GM12878 (cell line): ENCODE results near the gene MLN.

ENCODE experiments used
- BACH1 ChIP-seq: fragments of 450-650 bp; IDR thresholded peaks from 2 replicates; pipeline ENCODE4 v1.6.1; 2017; ENCODE audit warnings: mild to moderate bottlenecking, borderline replicate concordance
- BHLHE40 ChIP-seq, 2 experiments: fragments of 450-650 bp in 1 of 2; IDR thresholded peaks; 2 replicates each; pipeline ENCODE4 v1.6.1; 2011 to 2017; ENCODE audit warnings: low read depth in 2 of 2, borderline replicate concordance in 1 of 2, improper control_type of control experiment in 1 of 2, low read length in 1 of 2, mild to moderate bottlenecking in 1 of 2
- CHD1 ChIP-seq: IDR thresholded peaks from 2 replicates; pipeline ENCODE4 v1.6.1; 2012; ENCODE audit warnings: low read depth, low read length, improper control_type of control experiment
- CTCF ChIP-seq, 3 experiments: IDR thresholded peaks in 2 of 3; conservative IDR thresholded peaks in 1 of 3; 2 replicates each; pipeline ENCODE4 v1.5.1; 2011; ENCODE audit warnings: low read depth in 3 of 3, low read length in 3 of 3, mild to moderate bottlenecking in 3 of 3, control low read depth in 2 of 3, moderate library complexity in 2 of 3, inconsistent platforms in 1 of 3, mixed read lengths in 1 of 3; ENCODE audit not compliant: control insufficient read depth in 2 of 3, insufficient read depth in 1 of 3; ENCODE audit errors: extremely low read depth in 1 of 3
- E4F1 ChIP-seq: fragments of 450-650 bp; IDR thresholded peaks from 2 replicates; pipeline ENCODE4 v1.6.1; 2018; ENCODE audit warnings: borderline replicate concordance, mild to moderate bottlenecking; ENCODE audit not compliant: partially characterized antibody
- EP300 ChIP-seq, 2 experiments: fragments of 150-350 bp in 1 of 2; IDR thresholded peaks; 2 replicates each; pipeline ENCODE4 v1.6.1; 2011 to 2012; ENCODE audit warnings: low read depth in 2 of 2, low read length in 2 of 2, borderline replicate concordance in 1 of 2, improper control_type of control experiment in 1 of 2, inconsistent platforms in 1 of 2; ENCODE audit not compliant: control insufficient read depth in 1 of 2
- POLR2A ChIP-seq: IDR thresholded peaks from 2 replicates; pipeline ENCODE4 v1.6.1; 2011; ENCODE audit warnings: low read depth, mild to moderate bottlenecking, low read length
- POLR2AphosphoS5 ChIP-seq: IDR thresholded peaks from 2 replicates; pipeline ENCODE4 v1.6.1; 2011; ENCODE audit warnings: mild to moderate bottlenecking, low read length, inconsistent platforms
- RCOR1 ChIP-seq: conservative IDR thresholded peaks from 2 replicates; pipeline ENCODE4 v1.6.1; 2012; ENCODE audit warnings: low read depth, low read length, improper control_type of control experiment
- SP1 ChIP-seq: IDR thresholded peaks from one replicate; pipeline ENCODE4 v1.6.1; 2011; ENCODE audit warnings: low read depth, low read length
- SREBF2 ChIP-seq: IDR thresholded peaks from 2 replicates; pipeline ENCODE4 v1.6.1; 2012; ENCODE audit warnings: mild to moderate bottlenecking, low read length
- TF ChIP-seq, protein P1 (sequence below): fragments of 450-650 bp; IDR thresholded peaks from 2 replicates; pipeline ENCODE4 v1.6.1; 2017; ENCODE audit warnings: mild to moderate bottlenecking

DNA sequence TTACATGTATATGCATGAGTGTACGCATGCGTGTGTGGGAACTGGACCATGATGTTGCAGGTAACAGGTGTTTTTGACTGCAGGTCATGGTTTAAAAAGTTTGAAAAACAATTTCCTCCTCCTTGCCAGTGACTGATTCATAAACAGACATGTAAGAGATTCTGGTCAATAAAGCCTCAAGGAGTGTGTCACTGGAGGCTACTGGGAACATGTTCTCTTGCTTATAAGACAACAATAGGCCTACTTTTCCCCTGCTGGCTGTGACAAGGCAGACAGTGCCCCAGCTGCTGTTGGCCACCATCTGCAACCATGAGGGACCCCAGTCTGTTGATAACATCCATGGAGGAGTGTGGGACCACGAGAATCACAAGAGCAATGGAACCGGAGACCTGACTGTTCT, 27.6 kb downstream of the MLN start:
- TF ChIP-seq SP1 (no peak), CHD1 (no peak), POLR2AphosphoS5 (no peak), CTCF (IDR thresholded peaks at IDR 0.05 in 2 of 3, conservative IDR thresholded peaks at IDR 0.05 in 1 of 3; ENCODE audit: control insufficient read depth in 2 of 3, extremely low read depth in 1 of 3, insufficient read depth in 1 of 3, low read depth in 3 of 3, low read length in 3 of 3) (no peak), POLR2A (no peak), EP300 (IDR thresholded peaks at IDR 0.05; ENCODE audit: borderline replicate concordance in 1 of 2, control insufficient read depth in 1 of 2, low read depth in 2 of 2, low read length in 2 of 2) (no peak), BHLHE40 (IDR thresholded peaks at IDR 0.05; ENCODE audit: borderline replicate concordance in 1 of 2, low read depth in 2 of 2, low read length in 1 of 2) (no peak), RCOR1 (no peak), BACH1 (no peak), E4F1 (no peak), SREBF2 (no peak)
- TF ChIP-seq, protein P1, sequence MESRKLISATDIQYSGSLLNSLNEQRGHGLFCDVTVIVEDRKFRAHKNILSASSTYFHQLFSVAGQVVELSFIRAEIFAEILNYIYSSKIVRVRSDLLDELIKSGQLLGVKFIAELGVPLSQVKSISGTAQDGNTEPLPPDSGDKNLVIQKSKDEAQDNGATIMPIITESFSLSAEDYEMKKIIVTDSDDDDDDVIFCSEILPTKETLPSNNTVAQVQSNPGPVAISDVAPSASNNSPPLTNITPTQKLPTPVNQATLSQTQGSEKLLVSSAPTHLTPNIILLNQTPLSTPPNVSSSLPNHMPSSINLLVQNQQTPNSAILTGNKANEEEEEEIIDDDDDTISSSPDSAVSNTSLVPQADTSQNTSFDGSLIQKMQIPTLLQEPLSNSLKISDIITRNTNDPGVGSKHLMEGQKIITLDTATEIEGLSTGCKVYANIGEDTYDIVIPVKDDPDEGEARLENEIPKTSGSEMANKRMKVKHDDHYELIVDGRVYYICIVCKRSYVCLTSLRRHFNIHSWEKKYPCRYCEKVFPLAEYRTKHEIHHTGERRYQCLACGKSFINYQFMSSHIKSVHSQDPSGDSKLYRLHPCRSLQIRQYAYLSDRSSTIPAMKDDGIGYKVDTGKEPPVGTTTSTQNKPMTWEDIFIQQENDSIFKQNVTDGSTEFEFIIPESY: no peak
